T-helper 9 cell (primary cell): Measurements from ENCODE around the gene C9.
"Not testable (repeated sequence)": the region's sequence is repeated elsewhere in the genome, so short reads cannot be mapped to it uniquely, and the experiment has no call there.

Experiments
- DNase-seq: peaks from one replicate; pipeline ENCODE4 v3.0.0-alpha.2; 2020

C9 gene

GRCh38 chr5:39256477-39257235, 107.6 kb downstream of the C9 start:
- DNase-seq, result no peak

GRCh38 chr5:39255406-39255805, 108.9 kb downstream of the C9 start:
- no peak for DNase-seq

- no peak for DNase-seq
Measured at GRCh38 chr5:39254671-39255070, 109.6 kb downstream of the C9 start.

GRCh38 chr5:39253196-39253595, 111.1 kb downstream of the C9 start:
- no peak for DNase-seq

GRCh38 chr5:39249564-39250274, 114.6 kb downstream of the C9 start:
- no peak for DNase-seq

GRCh38 chr5:39249069-39249468, 115.2 kb downstream of the C9 start:
- no peak for DNase-seq

GRCh38 chr5:39240750-39241149, 123.5 kb downstream of the C9 start:
- no peak for DNase-seq

- DNase-seq, result no peak
Measured at GRCh38 chr5:39238366-39239105, 125.8 kb downstream of the C9 start.

- no peak for DNase-seq
Measured at GRCh38 chr5:39236718-39237117, 127.6 kb downstream of the C9 start.

- no peak for DNase-seq
Measured at GRCh38 chr5:39235648-39236047, 128.6 kb downstream of the C9 start.

- DNase-seq, result not testable (repeated sequence)
Measured at GRCh38 chr5:39234494-39234893, 129.8 kb downstream of the C9 start.
